Neural cell (in vitro differentiated cells): ENCODE results near the gene SMIM1. TPM values are rescaled to one million over a fixed set of nuclear protein-coding genes. Genes with fewer than 3 reads are reported as not detected.

Experiments used
- H2AFZ ChIP-seq: fragments of 200-600, 300-800 bp; sonication (generic), shearing (Covaris generic); 2 replicates; pipeline ENCODE4 v1.6.0; 2014; ENCODE audit warnings: low read depth, mild to moderate bottlenecking, antibody characterized with exemption, low read length, moderate library complexity
- H3F3A ChIP-seq: fragments of 200-600 bp; shearing (Covaris generic); 2 replicates; pipeline ENCODE4 v1.6.1; 2016; ENCODE audit warnings: mild to moderate bottlenecking, moderate library complexity, mixed read lengths, antibody characterized with exemption, low read length; ENCODE audit not compliant: insufficient read depth, poor library complexity, severe bottlenecking
- H3K27ac ChIP-seq: fragments of 200-600, 300-800 bp; sonication (generic), shearing (Covaris generic); 2 replicates; pipeline ENCODE4 v1.5.1; 2014; ENCODE audit warnings: mild to moderate bottlenecking, low read length, moderate library complexity
- H3K27me3 ChIP-seq: fragments of 300-800, 200-600 bp; sonication (generic), shearing (Covaris generic); 2 replicates; pipeline ENCODE4 v1.6.0; 2014; ENCODE audit warnings: mild to moderate bottlenecking, low read depth, low read length, moderate library complexity; ENCODE audit not compliant: insufficient read depth
- H3K36me3 ChIP-seq: fragments of 300-800, 200-600 bp; sonication (generic), shearing (Covaris generic); 2 replicates; pipeline ENCODE4 v1.5.1; 2014; ENCODE audit warnings: mild to moderate bottlenecking, antibody characterized with exemption, low read length, moderate library complexity; ENCODE audit not compliant: insufficient read depth
- H3K4me2 ChIP-seq: fragments of 300-800, 200-600 bp; sonication (generic), shearing (Covaris generic); 2 replicates; pipeline ENCODE4 v1.6.0; 2014; ENCODE audit warnings: mild to moderate bottlenecking, low read length
- H3K4me3 ChIP-seq: fragments of 300-800, 200-600 bp; sonication (generic), shearing (Covaris generic); 2 replicates; pipeline ENCODE4 v1.5.1; 2014; ENCODE audit warnings: mild to moderate bottlenecking, low read length, moderate library complexity
- H3K79me2 ChIP-seq: fragments of 200-600 bp; shearing (Covaris generic); replicated peaks from 2 replicates; pipeline ENCODE4 v1.6.0; 2014; ENCODE audit warnings: mild to moderate bottlenecking, low read length, moderate library complexity; ENCODE audit not compliant: insufficient read depth
- H3K9ac ChIP-seq: fragments of 300-800, 200-600 bp; sonication (generic), shearing (Covaris generic); 2 replicates; pipeline ENCODE4 v1.6.1; 2016; ENCODE audit warnings: mild to moderate bottlenecking, low read length, mixed read lengths
- H3K9me2 ChIP-seq: fragments of 200-600 bp; shearing (Covaris generic); 2 replicates; pipeline ENCODE4 v1.6.1; 2016; ENCODE audit warnings: mild to moderate bottlenecking, low read length, mixed read lengths; ENCODE audit not compliant: insufficient read depth
- H3K9me3 ChIP-seq: fragments of 200-600, 300-800 bp; sonication (generic), shearing (Covaris generic); 2 replicates; pipeline ENCODE4 v1.6.1; 2016; ENCODE audit warnings: mild to moderate bottlenecking, mixed run types, low read length, moderate library complexity, mixed read lengths
- H4K20me1 ChIP-seq: fragments of 200-600 bp; shearing (Covaris generic); 2 replicates; pipeline ENCODE4 v1.6.1; 2016; ENCODE audit warnings: mild to moderate bottlenecking, mixed run types; ENCODE audit not compliant: insufficient read depth
- EP300 ChIP-seq: fragments of 450-650 bp; conservative IDR thresholded peaks from 2 replicates; pipeline ENCODE4 v1.6.1; 2014; ENCODE audit warnings: antibody characterized with exemption, mild to moderate bottlenecking, moderate library complexity; ENCODE audit not compliant: poor library complexity, severe bottlenecking
- EZH2 ChIP-seq: fragments of 200-600, 300-800 bp; shearing (Covaris generic), sonication (generic); IDR thresholded peaks from 2 replicates; pipeline ENCODE4 v1.6.1; 2014; ENCODE audit warnings: antibody characterized with exemption, low read length, borderline replicate concordance, mild to moderate bottlenecking; ENCODE audit not compliant: insufficient read depth, poor library complexity, severe bottlenecking
- MXI1 ChIP-seq: fragments of 450-650 bp; conservative IDR thresholded peaks from 2 replicates; pipeline ENCODE4 v1.6.1; 2014; ENCODE audit warnings: antibody characterized with exemption, mild to moderate bottlenecking; ENCODE audit not compliant: poor library complexity, severe bottlenecking
- POLR2AphosphoS5 ChIP-seq: IDR thresholded peaks from 2 replicates; pipeline ENCODE4 v1.6.1; 2012
- RAD21 ChIP-seq: fragments of 450-650 bp; conservative IDR thresholded peaks from 2 replicates; pipeline ENCODE4 v1.6.1; 2014; ENCODE audit warnings: antibody characterized with exemption, mild to moderate bottlenecking, moderate library complexity
- SMC3 ChIP-seq: fragments of 450-650 bp; conservative IDR thresholded peaks from 2 replicates; pipeline ENCODE4 v1.6.1; 2014; ENCODE audit warnings: antibody characterized with exemption, mild to moderate bottlenecking, moderate library complexity; ENCODE audit not compliant: poor library complexity
- polyA plus RNA-seq: library from polyadenylated mRNA; depleted of rRNA; stranded (reverse); fragments of >200 nt; gene quantifications from 2 replicates; pipeline ENCODE4 v1.2.3, GENCODE V29; 2014
- TF ChIP-seq, protein P1 (sequence below): IDR thresholded peaks from 2 replicates; pipeline ENCODE4 v1.6.1; 2012; ENCODE audit warnings: borderline replicate concordance
- TF ChIP-seq, protein P2 (sequence below): fragments of 450-650 bp; IDR thresholded peaks from 2 replicates; pipeline ENCODE4 v1.5.1; 2014; ENCODE audit warnings: antibody characterized with exemption, mild to moderate bottlenecking, moderate library complexity; ENCODE audit not compliant: poor library complexity, severe bottlenecking

Gene SMIM1
- polyA plus RNA-seq, 1 donor from 2014 or later: not detected

DNA sequence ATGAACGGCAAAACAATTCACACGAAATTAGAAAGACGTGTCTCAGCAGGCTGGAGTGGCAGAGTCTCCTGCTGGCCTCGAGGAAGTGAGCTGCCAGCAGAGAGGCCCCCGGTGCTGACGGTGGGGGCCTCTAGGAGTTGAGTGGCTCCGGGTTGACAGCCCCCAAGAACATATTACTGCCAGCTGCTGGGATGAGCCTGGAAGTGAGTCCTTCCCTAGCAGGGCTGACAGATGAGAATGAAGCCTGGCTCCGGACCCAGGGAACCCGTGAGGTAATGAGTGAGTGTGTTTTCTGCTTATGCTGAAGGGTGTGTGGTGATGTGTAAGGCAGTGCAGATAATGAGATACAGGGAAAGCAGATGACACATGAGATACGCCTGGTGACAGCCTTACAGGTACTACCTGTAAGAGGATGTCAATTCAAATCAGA, 47.2 kb downstream of the SMIM1 start:
- Histone ChIP-seq H3K9ac (peak overlapping the region; percentile 48), H3K36me3 (no peaks in the 10 kb centered on the region), H3K27ac (peak overlapping the region; percentile 74), H3K79me2 (no peaks in the 10 kb centered on the region), H3K27me3 (no peaks in the 10 kb centered on the region), H2AFZ (no peak overlapping the region), H3K9me3 (no peaks in the 10 kb centered on the region), H3K9me2 (no peaks in the 10 kb centered on the region), H3F3A (no peaks in the 10 kb centered on the region), H3K4me3 (peak overlapping the region; percentile 20), H3K4me2 (no peak overlapping the region), H4K20me1 (no peaks in the 10 kb centered on the region)
- TF ChIP-seq EP300 (peak; percentile 73), EZH2 (no peak)
- TF ChIP-seq, protein P1, sequence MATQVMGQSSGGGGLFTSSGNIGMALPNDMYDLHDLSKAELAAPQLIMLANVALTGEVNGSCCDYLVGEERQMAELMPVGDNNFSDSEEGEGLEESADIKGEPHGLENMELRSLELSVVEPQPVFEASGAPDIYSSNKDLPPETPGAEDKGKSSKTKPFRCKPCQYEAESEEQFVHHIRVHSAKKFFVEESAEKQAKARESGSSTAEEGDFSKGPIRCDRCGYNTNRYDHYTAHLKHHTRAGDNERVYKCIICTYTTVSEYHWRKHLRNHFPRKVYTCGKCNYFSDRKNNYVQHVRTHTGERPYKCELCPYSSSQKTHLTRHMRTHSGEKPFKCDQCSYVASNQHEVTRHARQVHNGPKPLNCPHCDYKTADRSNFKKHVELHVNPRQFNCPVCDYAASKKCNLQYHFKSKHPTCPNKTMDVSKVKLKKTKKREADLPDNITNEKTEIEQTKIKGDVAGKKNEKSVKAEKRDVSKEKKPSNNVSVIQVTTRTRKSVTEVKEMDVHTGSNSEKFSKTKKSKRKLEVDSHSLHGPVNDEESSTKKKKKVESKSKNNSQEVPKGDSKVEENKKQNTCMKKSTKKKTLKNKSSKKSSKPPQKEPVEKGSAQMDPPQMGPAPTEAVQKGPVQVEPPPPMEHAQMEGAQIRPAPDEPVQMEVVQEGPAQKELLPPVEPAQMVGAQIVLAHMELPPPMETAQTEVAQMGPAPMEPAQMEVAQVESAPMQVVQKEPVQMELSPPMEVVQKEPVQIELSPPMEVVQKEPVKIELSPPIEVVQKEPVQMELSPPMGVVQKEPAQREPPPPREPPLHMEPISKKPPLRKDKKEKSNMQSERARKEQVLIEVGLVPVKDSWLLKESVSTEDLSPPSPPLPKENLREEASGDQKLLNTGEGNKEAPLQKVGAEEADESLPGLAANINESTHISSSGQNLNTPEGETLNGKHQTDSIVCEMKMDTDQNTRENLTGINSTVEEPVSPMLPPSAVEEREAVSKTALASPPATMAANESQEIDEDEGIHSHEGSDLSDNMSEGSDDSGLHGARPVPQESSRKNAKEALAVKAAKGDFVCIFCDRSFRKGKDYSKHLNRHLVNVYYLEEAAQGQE: peak; percentile 12

DNA sequence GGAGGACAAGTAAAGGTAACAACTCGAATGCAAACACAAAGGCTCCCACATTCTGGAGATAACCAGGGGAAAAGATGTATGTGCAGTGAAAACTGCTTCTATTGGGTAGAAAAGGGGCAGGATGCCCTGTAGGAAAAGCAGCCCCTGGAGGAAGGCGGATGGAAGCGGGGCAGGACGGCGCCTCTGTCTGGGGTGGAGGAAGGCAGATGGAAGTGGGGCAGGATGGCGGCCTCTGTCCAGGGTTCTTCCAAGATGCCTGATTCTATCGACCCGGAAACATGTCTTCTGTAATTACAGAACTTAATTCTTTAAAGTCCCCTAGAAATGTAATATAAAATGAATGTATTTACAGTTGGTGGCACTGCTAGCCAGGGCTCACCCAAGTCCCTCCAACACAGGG, 47.8 kb downstream of the SMIM1 start:
- Histone ChIP-seq H3K27ac (peak overlapping the region; percentile 74), H3F3A (no peaks in the 10 kb centered on the region), H3K79me2 (no peaks in the 10 kb centered on the region), H3K9me3 (no peaks in the 10 kb centered on the region), H3K36me3 (no peaks in the 10 kb centered on the region), H3K4me2 (peak overlapping the region; percentile 8), H2AFZ (no peak overlapping the region), H3K9me2 (no peaks in the 10 kb centered on the region), H3K4me3 (no peak overlapping the region), H4K20me1 (no peaks in the 10 kb centered on the region), H3K9ac (no peak overlapping the region), H3K27me3 (no peaks in the 10 kb centered on the region)
- no peak for TF ChIP-seq POLR2AphosphoS5
- TF ChIP-seq MXI1: no peak
- TF ChIP-seq, protein P1: no peak
- TF ChIP-seq SMC3: no peak
- no peak for TF ChIP-seq EZH2

DNA sequence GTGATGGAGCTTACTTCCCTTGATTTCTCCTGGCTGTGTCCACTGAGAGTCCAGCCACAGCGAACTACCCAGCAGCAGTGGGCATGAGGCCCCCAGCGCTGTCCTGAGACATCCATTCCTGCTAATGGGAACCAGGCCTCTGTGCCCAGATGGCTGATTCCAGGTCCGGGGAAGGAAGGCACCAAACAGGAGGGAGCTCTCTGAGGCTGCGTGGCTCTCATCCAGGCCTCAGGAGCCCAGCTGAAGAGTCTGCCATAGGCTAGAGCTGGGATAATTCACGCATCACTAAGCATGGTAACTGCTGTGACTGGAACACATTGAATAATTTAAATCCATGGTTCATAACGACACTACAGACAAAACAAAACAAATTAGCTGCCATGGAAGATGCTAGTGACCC, 48.5 kb downstream of the SMIM1 start:
- H3K4me2 ChIP-seq: no peak overlapping the region
- H3F3A ChIP-seq: no peaks in the 10 kb centered on the region
- peak overlapping the region; percentile 74 for H3K27ac ChIP-seq
- H2AFZ ChIP-seq: no peak overlapping the region
- no peaks in the 10 kb centered on the region for H4K20me1 ChIP-seq
- no peaks in the 10 kb centered on the region for H3K79me2 ChIP-seq
- no peaks in the 10 kb centered on the region for H3K9me2 ChIP-seq
- H3K9me3 ChIP-seq: no peaks in the 10 kb centered on the region
- no peaks in the 10 kb centered on the region for H3K27me3 ChIP-seq
- H3K36me3 ChIP-seq: no peaks in the 10 kb centered on the region
- H3K4me3 ChIP-seq: no peak overlapping the region
- no peak overlapping the region for H3K9ac ChIP-seq
- TF ChIP-seq, protein P1: no peak
- TF ChIP-seq, protein P2, sequence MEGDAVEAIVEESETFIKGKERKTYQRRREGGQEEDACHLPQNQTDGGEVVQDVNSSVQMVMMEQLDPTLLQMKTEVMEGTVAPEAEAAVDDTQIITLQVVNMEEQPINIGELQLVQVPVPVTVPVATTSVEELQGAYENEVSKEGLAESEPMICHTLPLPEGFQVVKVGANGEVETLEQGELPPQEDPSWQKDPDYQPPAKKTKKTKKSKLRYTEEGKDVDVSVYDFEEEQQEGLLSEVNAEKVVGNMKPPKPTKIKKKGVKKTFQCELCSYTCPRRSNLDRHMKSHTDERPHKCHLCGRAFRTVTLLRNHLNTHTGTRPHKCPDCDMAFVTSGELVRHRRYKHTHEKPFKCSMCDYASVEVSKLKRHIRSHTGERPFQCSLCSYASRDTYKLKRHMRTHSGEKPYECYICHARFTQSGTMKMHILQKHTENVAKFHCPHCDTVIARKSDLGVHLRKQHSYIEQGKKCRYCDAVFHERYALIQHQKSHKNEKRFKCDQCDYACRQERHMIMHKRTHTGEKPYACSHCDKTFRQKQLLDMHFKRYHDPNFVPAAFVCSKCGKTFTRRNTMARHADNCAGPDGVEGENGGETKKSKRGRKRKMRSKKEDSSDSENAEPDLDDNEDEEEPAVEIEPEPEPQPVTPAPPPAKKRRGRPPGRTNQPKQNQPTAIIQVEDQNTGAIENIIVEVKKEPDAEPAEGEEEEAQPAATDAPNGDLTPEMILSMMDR: no peak
- TF ChIP-seq SMC3 (no peak), MXI1 (no peak), RAD21 (no peak), POLR2AphosphoS5 (no peak), EP300 (no peak), EZH2 (no peak)
